Left lobe of liver (tissue), 2 donors: ENCODE data around the gene ASB4. TPM values are rescaled to one million over a fixed set of nuclear protein-coding genes. Genes with fewer than 3 reads are reported as not detected.
"Not testable (repeated sequence)": the region's sequence is repeated elsewhere in the genome, so short reads cannot be mapped to it uniquely, and the experiment has no call there.

ENCODE experiments used
- ATAC-seq: fragments of 200-7000 bp; cut with Tn5 transposase; one replicate; pipeline ENCODE4 v1.9.1; 2020; ENCODE audit warnings: mild to moderate bottlenecking, moderate library complexity
- DNase-seq: peaks from one replicate; pipeline ENCODE4 v3.0.0-alpha.2; 2020; ENCODE audit warnings: low spot score
- total RNA-seq: library from RNA; stranded (reverse); gene quantifications from one replicate; pipeline ENCODE4 v1.2.1, GENCODE V29; 2021
- donor health status: DM: no; HTN: no; CAD: no; lungs with moderate emphysema.
- donor health status: DM: no; HTN: yes; CAD: no.

Gene ASB4
- total RNA-seq, 1 donor from 2014 or later, result 0.40 TPM

DNA sequence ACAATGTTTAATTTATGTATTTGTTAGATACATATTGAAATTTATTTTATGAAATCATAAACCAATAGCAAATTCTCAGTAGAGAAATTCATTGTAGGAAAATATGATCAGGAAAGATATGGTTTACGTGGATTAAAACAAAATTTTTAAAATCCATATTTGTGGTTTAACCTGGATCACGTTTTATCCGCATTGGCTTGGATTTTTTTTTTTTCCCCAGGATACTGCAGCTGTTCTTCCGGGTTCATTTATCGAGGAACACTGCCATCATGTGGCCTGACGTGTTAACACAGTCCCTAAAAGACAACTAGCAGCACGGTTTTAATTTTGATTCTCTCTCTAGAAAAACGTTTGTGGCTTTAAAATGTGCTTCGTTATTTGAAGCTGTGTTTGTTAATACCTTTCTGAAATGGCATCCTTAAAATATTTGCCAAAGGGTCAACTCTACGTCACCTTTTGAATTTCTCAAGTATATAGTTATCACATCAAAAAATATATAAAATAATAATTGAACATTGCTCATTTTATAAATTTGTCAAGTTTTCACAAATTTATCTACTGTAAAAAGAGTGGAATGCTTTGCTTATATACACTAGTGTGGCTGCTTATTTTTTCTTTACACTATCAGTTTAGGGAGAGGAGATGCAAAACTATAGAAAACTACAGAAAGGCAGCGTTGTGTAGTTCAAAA, 8.7 kb upstream of the ASB4 start:
- ATAC-seq (peak; percentile 93), DNase-seq (peak; percentile 61)

DNA sequence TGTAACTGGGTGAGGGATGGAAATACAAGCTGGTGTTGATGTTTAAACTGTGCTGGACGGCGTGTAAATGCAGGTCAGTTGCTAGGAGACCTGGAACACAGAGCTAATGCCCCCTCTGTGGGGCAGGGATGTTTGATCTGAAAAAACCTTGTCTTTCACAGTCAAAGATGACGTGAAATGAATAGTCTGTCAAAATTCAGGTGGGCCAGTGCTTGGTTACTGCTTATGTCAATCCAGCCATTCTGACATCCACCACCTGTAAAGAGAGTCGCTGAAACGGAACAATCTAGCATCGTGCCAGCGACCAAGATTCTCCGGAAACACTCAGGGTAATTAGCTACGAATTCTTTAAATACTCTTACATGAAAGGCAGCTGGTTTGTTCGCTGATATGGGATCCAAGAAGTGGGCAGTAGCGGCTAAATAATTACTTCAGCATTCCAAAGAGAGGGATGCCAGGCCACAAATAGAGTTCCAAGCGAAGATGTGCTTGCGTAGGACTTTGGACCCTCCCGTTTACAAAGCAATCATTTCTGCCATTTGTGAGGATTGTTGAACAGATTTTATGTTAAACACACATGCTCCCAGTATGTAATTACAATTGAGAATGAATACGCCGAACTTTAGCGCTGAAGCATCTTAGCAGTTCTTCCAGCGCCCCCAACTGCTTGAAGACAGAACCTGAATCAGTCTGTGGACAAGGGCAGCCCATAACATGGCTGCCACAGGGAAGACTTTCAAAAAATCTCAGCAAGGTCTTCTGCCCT, 7.3 kb upstream of the ASB4 start:
- no peak for DNase-seq
- peak; percentile 72 for ATAC-seq

DNA sequence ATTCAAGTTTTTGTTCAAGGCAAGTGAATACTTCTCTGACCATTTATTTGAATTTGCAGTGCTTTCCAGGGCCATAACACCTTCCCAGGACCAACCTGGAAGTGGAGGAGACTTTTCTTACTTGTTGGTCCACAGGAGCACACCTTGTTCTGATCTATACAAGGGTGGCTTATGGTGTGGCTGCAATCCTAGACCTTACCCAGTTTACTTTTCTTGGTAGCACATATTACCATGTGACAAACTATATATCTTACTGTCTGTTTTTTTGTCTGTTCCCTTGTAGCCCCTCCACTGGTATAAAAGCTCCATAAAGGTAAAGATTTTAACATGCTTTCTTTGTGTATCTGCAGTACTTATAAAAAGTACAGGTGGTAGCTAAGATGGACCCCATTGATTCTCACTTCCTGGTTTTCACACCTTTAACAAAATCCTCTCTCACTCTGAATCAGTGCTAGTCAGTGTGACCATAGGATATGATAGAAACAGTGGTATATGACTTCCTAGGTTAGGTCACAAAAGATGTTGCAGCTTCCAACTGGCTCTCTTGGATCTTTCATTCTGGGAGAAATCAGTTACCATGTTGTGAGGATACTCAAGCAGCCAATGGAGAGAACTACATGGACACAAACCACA, 5.6 kb upstream of the ASB4 start:
- DNase-seq (no peak), ATAC-seq (no peak)

DNA sequence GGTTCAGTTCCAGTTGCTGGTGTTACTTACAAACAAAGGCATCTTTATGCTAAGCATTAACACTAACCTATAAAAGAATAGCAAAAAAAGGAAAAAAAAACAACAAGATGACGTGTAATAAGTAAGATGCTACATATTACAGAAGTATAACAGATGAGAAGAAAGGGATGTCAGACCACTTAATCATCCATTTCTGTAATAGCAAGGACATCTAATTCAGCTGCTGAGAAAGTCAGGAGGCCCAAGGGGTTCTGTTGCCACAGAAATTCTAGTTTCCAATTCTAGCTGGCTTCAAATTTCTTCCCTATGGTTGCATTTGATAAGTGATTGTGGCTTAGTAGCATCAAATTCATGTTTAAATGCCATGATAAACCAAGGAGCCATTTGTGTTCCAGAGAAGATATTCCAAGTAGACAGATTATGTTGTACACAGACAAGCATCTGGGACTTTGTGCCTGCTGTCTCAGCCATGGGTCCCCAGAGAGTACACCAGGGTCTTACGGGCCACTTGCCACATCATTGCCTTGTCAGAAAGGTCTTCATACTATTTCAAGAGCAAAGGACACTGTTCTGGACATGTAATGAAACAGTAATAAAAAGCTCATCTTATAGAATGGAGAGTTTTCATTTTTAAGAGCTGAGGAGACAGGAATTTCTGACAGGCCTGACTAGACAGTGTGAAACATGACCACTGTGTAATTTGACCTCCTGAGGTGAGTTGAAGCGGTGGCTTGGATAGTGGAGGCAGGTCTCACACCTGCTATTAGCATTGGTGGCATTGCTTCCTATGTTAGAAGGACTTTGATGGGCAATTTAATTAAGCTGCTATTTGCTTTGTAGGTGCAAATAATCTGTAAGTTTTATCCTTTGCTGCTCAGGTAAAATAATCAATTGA, 4.2 kb upstream of the ASB4 start:
- no peak for ATAC-seq
- no peak for DNase-seq

DNA sequence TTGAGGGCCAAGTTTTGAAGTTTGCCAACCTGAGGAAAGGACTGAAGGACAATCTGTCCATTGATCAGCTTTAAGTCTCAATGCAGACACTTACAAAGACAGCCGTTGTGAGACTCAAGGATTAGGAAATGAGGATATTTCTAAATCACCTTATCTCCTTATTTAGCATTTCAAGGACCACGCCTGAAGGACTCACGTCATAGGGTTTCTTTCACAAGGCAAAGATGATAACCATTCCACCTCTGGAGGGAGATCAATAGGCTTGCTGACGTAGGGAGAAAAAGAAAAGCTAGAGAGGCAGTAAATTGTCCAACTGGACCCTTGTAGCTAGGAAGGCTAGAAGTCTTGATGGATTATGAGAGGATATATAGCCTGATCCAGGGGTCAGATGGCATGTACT, 3.3 kb upstream of the ASB4 start:
- no peak for ATAC-seq
- no peak for DNase-seq

DNA sequence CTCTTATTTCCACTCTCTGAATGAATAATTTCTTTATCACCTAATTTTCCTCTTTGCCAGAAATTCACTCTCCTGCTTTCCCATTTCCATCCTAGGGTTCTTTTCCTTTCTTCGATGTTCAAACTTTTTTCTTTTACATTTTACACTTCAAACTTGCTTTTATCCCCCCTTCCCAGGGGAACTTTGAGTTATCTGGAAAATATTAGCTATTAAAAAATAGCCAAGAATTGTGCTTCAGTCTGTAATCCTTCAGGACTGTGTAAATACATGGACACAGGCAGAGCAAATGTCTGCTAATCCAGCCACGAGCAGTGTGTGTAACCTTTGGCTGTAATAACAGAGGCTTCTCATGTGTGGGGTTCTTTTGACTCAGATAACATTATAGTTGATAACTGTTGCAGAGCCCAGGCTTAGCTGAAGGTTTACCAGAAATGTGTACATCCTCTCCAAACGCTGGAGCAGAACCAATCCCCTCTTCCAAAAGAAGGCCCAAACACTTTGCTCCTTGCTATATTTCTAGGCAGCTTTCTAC, 4.6 kb downstream of the ASB4 start:
- ATAC-seq (no peak), DNase-seq (no peak)

DNA sequence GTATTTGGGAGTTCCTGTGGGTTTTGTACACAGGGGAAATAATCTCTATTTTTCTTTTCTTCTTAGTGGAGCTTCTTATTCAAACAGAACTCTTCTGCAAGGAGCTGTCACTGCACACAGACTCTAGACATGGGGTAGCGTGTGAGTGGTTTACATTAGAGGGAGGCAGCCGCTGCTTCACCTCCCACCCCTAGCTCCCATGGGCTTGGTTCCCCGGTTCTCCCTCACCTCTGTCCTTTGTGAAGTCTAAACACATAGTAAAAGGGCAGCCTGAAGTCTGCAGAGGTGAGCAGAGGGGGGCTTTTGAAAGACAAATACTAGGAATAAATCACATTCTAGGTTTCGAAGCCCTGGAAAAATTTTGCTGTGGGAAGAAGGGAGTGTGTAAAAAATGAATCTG, 5.5 kb downstream of the ASB4 start:
- no peak for DNase-seq
- no peak for ATAC-seq

DNA sequence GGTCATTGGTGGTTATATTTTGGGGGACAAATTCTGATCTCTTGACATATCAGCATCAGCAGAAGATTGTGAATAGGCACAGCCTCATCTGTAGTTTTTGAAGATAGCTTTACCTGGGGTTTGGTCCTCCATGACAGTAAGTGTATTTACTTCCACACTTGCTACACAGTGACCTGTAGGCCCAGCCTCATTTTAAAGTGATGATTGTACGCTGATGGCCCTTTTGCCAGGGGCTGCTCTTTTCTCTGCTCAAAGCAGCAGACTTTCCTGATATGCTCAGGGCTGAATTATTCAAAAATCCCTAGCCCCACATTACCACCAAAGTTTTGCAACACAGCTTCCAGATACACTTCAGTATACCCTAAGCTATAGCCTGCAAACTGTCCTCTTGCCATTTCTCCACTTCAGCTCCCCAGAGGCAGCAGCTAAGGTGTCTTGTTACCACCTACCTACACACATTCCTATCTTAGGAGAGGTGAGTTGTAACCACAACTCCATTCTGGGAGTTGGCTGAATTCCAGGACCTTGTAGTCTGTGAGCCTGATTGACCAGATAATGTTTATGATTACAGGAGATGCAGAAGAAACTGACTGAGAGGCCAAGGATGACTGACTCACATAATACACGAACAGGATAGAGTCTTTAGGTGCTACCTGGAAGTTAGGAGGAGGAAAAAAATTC, 6.0 kb downstream of the ASB4 start:
- ATAC-seq (no peak), DNase-seq (no peak)

DNA sequence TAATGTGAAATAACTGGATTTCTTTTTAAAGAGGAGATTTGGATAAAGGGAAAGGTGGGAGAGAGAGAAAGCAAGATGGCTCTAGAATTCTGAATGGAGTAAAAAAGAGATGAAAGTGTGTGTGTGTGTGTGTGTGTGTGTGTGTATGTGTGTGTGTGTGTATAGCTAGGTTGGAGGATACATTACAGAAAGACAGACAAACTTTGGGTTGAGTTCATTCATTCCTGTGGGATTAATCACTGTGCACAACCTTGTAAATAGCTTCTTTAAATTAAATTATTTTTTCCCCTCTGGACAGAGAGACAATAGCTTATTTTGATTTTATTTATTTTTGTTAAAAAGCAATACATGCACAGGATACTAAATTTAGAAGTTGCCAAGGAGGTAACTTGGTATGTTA, 7.5 kb downstream of the ASB4 start:
- ATAC-seq (no peak), DNase-seq (no peak)

DNA sequence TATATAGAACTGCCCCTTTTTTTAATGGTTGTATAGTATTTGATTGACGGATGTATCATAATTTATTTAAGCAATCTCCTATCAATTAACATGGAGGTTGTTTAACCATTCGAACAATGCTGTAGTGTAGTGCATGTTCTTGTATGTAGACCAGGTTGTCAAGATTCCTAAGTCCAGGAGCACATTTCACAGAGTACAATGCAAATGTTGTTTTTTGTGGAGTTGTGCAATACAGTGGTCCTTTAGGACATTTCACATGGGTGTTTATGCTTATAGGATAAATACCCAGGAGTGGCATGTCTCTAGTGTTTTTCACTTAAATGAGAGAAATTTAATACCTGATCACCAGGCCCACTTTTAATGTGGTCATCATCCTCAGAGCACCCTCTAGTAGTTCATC, 8.1 kb downstream of the ASB4 start:
- DNase-seq (no peak), ATAC-seq (no peak)

DNA sequence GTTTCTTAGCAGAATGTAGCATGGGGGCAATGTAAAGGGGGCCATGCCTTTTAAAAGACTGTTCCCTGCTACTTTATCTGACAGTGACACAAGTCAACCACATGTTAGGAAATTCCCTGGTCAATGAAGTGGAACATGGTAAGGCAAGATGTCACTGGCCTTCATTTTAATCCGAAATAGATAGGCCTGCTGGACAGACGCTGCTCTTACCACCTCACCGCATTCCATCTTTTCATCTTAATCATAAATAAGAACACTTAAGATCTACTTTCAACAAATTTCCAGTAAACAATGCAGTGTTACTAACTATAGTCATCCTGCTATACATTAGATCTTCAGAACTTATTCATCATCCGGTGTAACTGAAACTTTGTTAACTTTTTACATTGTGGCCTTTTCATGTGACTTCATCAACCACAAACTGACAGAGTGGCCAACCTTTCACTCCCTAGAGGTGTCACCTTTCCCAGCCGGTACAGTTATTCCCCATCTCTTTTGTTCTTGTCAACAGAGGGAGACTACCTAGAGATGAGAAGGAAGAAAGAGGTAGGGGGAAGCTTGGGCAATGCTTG, 15.6 kb downstream of the ASB4 start:
- ATAC-seq (no peak), DNase-seq (no peak)

DNA sequence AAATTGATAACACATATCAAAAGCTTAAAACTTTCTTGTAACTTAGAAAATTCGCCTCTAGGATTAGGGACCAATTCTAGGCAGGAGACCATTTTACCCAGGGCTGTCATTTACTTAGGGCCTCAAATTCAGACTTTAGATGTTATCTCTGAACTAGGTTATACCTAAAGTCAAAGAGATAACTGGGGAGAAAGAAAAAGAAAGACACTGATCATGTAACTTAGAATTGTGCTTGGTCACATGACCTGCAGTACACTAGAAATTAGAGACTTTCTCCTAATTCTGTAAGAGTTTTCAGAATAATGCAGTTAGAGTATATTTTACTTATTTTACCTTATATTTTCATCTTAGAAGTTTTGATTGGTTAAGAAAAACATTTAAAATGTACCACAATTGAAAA, 16.7 kb downstream of the ASB4 start:
- DNase-seq (no peak), ATAC-seq (no peak)

DNA sequence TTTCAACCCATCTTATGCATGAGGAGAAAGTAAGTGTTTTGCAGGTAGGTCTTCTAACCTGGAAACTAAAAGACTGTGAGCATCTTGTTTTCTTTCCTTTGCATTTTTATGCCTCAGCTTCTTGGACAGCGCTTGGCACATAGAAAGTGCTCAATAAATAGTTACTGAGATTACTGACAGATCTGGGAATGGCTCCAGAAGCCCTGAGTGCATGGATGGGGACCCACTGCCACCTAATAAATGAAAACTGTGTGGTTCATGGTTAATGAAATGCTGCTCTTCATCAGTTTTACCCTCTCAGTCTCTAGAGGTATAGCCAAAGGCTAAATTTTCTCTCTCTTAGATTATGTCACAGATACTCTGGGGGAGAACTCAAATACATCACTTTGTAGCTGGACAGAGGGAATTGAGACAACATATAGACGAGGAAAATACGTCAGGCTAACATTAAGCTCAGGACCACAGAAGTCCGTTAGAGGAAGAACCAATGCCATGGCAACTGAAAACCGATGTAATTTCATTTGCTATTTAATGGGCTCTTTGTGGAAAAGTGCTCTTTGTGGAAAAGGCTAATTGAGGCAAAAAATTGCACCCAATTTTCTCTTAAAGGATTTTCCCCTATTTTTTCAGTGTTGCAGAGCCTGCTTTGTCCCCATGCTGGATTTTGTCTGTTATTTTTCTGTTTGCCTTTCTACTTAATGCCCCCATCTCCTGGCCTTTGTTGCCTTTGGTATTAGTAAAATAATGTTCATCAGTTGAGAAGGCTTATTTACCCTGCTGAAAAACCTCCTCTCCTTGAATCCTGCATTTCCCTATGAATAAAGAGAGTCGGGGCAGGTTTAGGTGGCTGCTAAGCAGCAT, 17.8 kb downstream of the ASB4 start:
- DNase-seq (no peak), ATAC-seq (no peak)

DNA sequence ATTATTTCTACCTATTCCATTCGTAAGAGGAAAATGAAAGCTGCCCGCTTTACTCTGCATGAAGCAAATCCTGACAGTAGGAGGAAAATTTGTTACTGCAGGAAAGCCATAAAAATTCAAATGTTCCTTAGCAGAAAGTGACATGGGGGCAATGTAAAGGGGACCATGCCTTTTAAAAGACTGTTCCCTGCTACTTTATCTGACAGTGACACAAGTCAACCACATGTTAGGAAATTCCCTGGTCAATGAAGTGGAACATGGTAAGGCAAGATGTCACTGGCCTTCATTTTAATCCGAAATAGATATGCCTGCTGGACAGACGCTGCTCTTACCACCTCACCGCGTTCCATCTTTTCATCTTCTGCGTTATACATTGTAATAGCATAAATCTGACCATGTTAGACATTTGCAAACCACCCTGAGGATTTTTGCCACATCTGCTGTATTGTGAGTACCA, 18.4 kb downstream of the ASB4 start:
- ATAC-seq, DNase-seq: not testable (repeated sequence)

DNA sequence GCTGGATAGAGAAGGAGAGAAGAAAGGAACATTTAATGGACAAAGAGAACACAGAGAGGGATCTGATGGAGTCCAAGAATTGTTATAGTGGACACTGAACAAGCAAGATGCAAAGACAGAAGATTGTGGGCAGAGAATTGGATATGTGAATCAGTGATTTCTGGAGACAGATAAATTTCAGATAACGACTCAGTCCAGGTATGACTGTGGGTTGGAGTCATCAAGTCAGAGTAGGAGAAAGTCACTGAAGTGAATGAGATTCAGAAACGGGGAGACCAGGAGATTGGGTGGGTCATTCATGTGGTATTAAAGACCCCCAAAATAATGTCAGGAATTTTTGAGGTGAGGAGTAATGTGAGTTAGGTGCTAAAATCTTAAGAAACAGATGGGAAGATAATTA, 23.0 kb downstream of the ASB4 start:
- ATAC-seq (no peak), DNase-seq (no peak)

DNA sequence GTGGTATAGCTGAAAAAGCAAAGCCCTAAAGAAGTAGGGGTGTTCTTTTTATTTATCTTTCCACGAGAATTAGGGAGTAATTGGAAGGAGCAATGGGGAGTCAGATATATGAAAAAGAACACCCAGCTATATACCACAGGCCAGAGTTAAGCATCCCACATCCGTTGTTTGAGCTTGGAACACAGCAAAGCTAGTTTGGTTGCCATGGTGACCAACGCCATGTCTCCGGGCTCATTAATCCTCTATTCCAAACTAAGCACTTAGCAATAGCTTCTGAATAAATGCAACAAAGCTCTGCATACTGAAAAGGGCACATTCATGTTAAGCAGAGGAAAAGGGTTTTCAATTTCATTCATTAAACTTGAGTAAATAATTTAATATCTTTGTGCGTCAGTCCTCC, 23.5 kb downstream of the ASB4 start:
- no peak for DNase-seq

DNA sequence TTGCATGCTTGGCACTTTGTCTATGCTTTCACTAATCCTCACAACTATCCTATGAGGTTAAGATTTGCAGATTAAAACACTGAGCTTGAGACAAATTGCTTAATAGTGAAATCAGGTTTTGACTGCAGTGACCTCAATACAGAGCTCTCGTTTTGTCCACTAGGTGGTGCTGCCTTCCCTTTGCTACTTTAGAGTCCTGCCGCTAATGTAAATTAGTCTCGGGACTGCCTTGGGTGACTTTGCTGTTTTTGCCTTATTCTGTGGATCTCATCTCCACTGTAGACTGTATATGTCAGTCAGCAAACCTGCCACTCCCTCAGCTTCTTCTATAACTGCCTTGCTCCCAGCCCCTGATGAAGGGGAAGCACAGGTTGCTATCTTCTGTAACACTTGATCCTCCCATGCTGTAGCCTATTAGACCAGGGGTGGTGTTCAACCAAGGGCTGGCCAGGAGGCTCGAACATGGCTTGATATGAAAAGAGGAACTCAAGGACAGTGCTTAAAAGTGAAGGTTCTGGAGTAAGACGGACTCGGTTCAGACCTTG, 26.0 kb downstream of the ASB4 start:
- ATAC-seq (peak; percentile 99), DNase-seq (peak; percentile 69)

More for the DNA sequence above, 23.5 kb downstream of the ASB4 start:
- ATAC-seq, result no peak

DNA sequence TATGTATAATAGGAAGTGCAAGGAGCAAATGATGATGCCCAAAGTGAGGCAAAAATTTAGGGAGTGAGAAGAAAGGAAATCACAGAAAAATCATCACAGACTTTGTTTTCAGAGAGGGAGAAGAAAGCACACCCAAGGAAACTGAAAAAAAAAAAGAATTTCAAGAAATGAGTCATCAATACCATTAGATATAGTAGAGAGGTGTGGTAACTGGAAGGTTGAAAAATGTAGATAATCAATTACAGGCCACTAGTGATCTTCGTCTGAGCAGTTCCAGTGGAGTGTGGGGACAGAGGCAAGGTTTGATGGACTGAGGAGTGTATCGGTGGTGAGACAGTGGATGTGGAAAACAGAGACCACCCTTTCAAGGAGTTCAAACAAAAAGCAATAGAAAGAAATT, 31.7 kb downstream of the ASB4 start:
- no peak for ATAC-seq
- DNase-seq, result no peak

DNA sequence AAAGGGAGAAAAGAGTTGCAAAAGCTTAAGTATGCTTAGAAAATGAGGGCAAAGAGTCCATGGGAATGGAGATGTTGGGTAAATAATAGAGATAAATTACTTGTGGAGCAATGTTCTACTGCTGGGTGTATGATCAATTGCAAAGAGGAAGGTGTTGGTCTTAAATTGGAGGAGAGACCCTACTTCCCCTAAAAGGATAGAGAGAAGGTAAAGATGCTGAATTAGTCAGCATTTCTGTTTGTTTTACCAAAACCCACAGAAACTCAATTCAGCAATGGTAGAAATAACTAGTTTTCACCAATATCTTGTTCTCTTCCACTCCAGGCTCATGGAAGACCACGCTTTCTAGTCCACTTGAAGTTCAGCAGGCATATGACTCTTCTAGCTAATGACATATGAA, 32.1 kb downstream of the ASB4 start:
- DNase-seq, result no peak
- ATAC-seq, result no peak
